ENCODE results near the gene HACE1. TPM values are rescaled to one million over a fixed set of nuclear protein-coding genes. Genes with fewer than 3 reads are reported as not detected.

Gene HACE1
- total and polyA plus RNA-seq, 2 experiments from 2014 or later = 14.8 to 42.6 TPM

- Histone ChIP-seq H3K4me1 (ENCODE audit: low read depth) (no peaks in the 10 kb centered on the region), H3K36me3 (no peaks in the 10 kb centered on the region), H3K27me3 (no peaks in the 10 kb centered on the region), H3K4me3 (no peak overlapping the region), H3K9me3 (ENCODE audit: low read depth) (no peaks in the 10 kb centered on the region), H3K27ac (no peak overlapping the region)
- DNase-seq (ENCODE audit: low read depth in 1 of 2, low spot score in 1 of 2) = no peak
- no peak for TF ChIP-seq CTCF (IDR thresholded peaks at IDR 0.05; ENCODE audit: low read depth, low read length)
These were observed 28.3 kb upstream of the HACE1 start for GRCh38 chr6:104888066-104888465.

GRCh38 chr6:104887350-104887749 lies 27.6 kb upstream of the HACE1 start:
- Histone ChIP-seq H3K4me3 (no peak overlapping the region), H3K36me3 (no peaks in the 10 kb centered on the region), H3K27ac (no peak overlapping the region), H3K4me1 (ENCODE audit: low read depth) (no peaks in the 10 kb centered on the region), H3K9me3 (ENCODE audit: low read depth) (no peaks in the 10 kb centered on the region), H3K27me3 (no peaks in the 10 kb centered on the region)
- DNase-seq (ENCODE audit: low read depth in 1 of 2, low spot score in 1 of 2) = peak; percentile 54 to 83
- TF ChIP-seq CTCF (IDR thresholded peaks at IDR 0.05; ENCODE audit: low read depth, low read length) = no peak

DNA sequence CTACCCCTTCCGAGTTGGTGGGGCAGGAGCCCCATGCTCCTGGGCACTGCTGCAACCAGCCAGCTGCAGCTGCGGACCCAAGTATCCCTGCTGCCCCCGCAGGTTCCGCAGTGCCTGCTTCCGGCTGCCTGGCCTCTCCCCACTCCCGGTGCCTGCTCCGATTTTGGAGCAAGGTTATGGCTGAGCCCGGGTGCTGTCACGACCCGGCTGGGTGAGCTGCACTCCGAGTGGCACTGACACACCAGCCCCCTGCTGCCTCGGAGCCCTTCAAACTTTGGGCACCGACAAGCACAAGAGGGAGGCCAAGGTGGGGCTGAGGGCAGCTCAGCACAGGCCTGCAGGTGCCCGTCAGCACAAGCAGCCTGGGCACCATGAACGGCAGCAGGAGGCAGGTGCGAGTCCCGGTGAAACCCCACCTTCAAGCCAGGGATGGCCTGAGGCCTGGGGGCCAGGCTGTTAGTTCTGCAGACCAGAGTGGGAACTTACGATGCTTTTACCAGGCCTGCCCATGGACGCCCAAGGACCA lies 25.9 kb upstream of the HACE1 start:
- Histone ChIP-seq H3K9me3 (ENCODE audit: low read depth) (no peaks in the 10 kb centered on the region), H3K27me3 (no peaks in the 10 kb centered on the region), H3K4me1 (ENCODE audit: low read depth) (no peaks in the 10 kb centered on the region), H3K27ac (no peak overlapping the region), H3K36me3 (no peaks in the 10 kb centered on the region), H3K4me3 (no peak overlapping the region)
- no peak for TF ChIP-seq CTCF (IDR thresholded peaks at IDR 0.05; ENCODE audit: low read depth, low read length)
- DNase-seq (ENCODE audit: low read depth in 1 of 2, low spot score in 1 of 2) = no peak

DNA sequence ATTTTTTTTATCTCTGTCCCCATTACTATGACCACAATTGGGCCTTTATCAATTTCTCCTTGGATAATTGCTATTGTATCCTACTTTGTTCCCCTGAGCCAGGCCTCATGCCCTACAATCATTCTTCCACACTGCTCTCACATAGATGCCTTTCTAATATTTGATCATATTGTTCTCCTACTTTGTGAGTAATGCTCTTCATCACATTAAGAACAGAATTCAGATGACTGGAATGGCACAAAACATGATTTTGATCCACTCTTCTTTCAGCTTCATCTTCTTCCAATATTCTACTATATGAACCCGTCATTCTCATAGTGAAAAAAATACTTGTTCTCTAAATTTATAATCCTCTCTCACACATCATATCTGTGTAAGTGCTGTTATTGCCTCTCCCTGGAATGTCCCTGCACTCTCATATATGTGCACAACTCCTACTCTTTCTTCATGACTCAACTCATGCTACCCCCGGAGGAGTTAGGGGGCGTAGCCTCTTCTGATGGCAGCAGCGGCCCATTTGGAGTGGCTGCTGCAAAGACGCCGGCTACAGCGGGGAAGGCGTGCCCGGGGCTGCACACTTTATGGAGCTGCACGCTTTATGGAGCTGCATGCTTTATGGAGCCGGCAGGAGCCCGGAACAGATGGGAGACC lies 25.3 kb upstream of the HACE1 start:
- Histone ChIP-seq H3K27ac (no peak overlapping the region), H3K4me1 (ENCODE audit: low read depth) (no peaks in the 10 kb centered on the region), H3K9me3 (ENCODE audit: low read depth) (no peaks in the 10 kb centered on the region), H3K4me3 (no peak overlapping the region), H3K36me3 (no peaks in the 10 kb centered on the region), H3K27me3 (no peaks in the 10 kb centered on the region)
- TF ChIP-seq CTCF (IDR thresholded peaks at IDR 0.05; ENCODE audit: low read depth, low read length) = no peak
- peak in 1 of 2 donors; percentile 6 for DNase-seq (ENCODE audit: low read depth in 1 of 2, low spot score in 1 of 2)

GRCh38 chr6:104881964-104882668 lies 22.4 kb upstream of the HACE1 start:
- DNase-seq (ENCODE audit: low read depth in 1 of 2, low spot score in 1 of 2) = no peak
- Histone ChIP-seq H3K9me3 (ENCODE audit: low read depth) (no peaks in the 10 kb centered on the region), H3K4me3 (no peak overlapping the region), H3K27me3 (no peaks in the 10 kb centered on the region), H3K36me3 (no peaks in the 10 kb centered on the region), H3K4me1 (ENCODE audit: low read depth) (no peaks in the 10 kb centered on the region), H3K27ac (no peak overlapping the region)
- TF ChIP-seq CTCF (IDR thresholded peaks at IDR 0.05; ENCODE audit: low read depth, low read length) = no peak
